GM12873 (cell line): Measurements from ENCODE around the gene MTCL1.

ENCODE experiments used
- CTCF ChIP-seq: IDR thresholded peaks from 2 replicates; pipeline ENCODE4 v1.5.1; 2012; ENCODE audit warnings: low read depth, mild to moderate bottlenecking, moderate library complexity, low read length, control low read depth; ENCODE audit not compliant: insufficient read depth; ENCODE audit errors: missing control alignments

The MTCL1 gene

GRCh38 chr18:8810157-8810556, 104.8 kb downstream of the MTCL1 start:
- TF ChIP-seq CTCF, result no peak

DNA sequence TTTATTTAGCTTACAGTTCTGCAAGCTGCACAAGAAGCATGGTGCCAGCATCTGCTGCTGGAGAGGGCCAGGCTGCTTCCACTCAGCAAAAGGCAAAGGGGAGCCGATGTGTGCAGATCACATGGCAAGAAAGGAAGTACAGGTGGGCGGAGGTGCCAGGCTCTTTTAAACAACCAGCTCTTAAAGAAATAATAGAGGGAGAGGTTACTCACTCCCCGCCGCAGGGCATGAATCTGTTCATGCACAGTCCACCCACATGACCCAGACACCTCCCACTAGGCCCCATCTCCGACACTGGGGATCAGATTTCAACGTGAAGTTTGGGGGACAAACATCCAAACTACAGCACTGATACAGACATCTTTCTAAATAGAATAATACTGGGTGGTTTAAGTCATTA, 105.8 kb downstream of the MTCL1 start:
- TF ChIP-seq CTCF, result no peak

- TF ChIP-seq CTCF, result no peak
Measured at GRCh38 chr18:8812631-8813030, 107.3 kb downstream of the MTCL1 start.

GRCh38 chr18:8813611-8814010, 108.3 kb downstream of the MTCL1 start:
- TF ChIP-seq CTCF, result no peak

GRCh38 chr18:8814206-8814605, 108.8 kb downstream of the MTCL1 start:
- no peak for TF ChIP-seq CTCF

GRCh38 chr18:8816220-8816619, 110.9 kb downstream of the MTCL1 start:
- TF ChIP-seq CTCF, result no peak

DNA sequence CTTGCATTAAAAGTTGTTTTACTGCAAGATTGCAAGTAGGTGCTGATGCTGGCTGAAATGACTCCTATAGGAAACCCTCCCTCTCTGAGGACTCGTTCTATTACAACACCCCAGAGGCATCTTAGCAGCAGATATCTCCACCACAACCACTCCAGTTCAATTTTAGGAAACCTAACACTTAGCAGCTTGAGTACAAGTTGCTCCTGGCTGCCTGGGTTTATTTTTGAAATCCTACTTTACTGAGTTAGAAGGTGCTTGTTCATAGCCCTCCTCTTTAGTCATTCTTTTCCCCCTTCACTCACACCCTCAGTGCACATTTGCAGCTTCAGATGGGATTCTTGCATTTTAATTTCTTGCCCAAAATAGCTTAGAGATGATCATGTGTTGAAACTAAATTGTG, 111.5 kb downstream of the MTCL1 start:
- TF ChIP-seq CTCF, result no peak
